Coronary artery (tissue), 2 donors: ENCODE data around the gene PPP1R14B.
A peak's percentile ranks its signal among the peaks of the same experiment; 100 is the strongest.

Source experiments
- DNase-seq: peaks from one replicate; pipeline ENCODE4 v3.0.0-alpha.2; 2017; ENCODE audit warnings: low spot score
- H3K27ac ChIP-seq, 2 donors: fragments of 200-600 bp; sonication (generic); one replicate each; pipeline ENCODE4 v1.5.1; 2016 to 2019
- H3K4me3 ChIP-seq: fragments of 200-600 bp; sonication (generic); 2 replicates; pipeline ENCODE4 v1.5.1; 2016; ENCODE audit warnings: mild to moderate bottlenecking, moderate library complexity
- CTCF ChIP-seq: fragments of 200-600 bp; sonication (generic); IDR thresholded peaks from one replicate; pipeline ENCODE4 v1.5.1; 2019; ENCODE audit warnings: antibody characterized with exemption

Gene PPP1R14B

GRCh38 chr11:64252003-64252872 lies 5.5 kb upstream of the PPP1R14B start:
- peak overlapping the region; percentile 83 for H3K4me3 ChIP-seq
- peak overlapping the region; percentile 67 to 80 for H3K27ac ChIP-seq
- TF ChIP-seq CTCF: no peak
- DNase-seq: no peak

DNA sequence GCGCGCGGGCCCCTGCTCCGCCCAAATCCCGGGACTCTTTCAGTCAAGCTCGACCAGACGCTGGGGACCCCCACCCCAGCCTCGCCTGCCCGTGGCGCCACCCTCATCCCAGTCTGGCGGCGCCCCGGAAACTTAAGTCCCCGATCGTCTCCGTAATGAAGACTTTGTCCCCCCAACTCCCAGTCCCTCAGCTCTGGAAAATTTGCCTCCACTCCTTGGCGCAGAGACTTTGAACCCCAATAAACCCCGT lies 4.9 kb upstream of the PPP1R14B start:
- TF ChIP-seq CTCF: no peak
- H3K4me3 ChIP-seq: peak overlapping the region; percentile 83

GRCh38 chr11:64251016-64251752 lies 4.4 kb upstream of the PPP1R14B start, which contains the start of gene PLCB3:
TSS of gene PLCB3 (plus strand) at chr11:64251530. CDS start at chr11:64251650, 120 bp downstream.
- DNase-seq: no peak
- peak within 1 kb of the TSS; percentile 67 to 80 for H3K27ac ChIP-seq
- H3K4me3 ChIP-seq: peak within 1 kb of the TSS; percentile 83
- peak; percentile 83 for TF ChIP-seq CTCF

More for the DNA sequence above, 4.9 kb upstream of the PPP1R14B start:
- H3K27ac ChIP-seq: peak overlapping the region; percentile 67 to 80
- no peak for DNase-seq

- no peak for TF ChIP-seq CTCF
- peak overlapping the region; percentile 28 to 80 for H3K27ac ChIP-seq
- H3K4me3 ChIP-seq: peak overlapping the region; percentile 83
- no peak for DNase-seq
Measured at GRCh38 chr11:64250415-64251015, 3.8 kb upstream of the PPP1R14B start.

DNA sequence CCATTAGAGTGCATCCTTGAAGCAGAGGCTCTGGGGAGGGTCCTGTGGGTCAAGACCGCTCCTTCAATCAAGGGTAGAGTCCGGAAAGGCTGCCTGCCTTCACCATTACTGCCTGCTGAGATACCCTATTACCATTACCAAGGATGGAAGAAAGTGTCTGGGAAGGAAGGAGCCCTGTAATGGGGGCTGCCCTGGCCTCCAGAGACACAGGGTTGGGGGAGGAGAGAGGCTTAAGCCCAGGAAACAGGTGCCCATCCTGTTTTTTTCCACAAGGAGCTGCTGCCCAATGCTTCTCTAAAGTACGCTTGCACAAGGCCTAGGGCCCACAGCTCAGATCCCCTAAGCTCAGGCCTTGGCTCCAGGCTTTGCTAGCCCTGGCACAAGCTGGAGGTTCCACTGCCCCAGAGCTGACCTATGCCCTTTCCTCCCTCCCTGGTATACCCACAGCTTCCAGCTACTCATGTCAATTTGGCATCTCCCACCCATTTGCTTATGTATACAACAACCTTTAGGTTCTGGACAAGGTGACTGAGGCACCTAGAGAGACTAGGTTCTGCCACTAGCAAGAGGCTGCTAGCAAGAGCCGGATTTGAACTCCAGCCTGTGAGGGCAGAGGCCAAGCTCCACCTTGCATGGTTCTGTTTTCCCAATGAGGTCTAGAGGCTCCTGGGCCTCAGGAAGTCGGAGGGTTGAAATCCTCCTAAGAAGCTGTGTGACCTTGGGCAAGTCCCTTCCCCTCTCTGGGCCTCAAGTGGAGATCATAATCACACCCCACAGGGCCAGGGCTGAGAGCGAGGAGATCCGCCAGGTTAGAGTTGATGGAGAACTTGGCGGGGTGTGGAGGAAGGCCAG lies 3.0 kb upstream of the PPP1R14B start:
- Histone ChIP-seq H3K27ac (no peak overlapping the region), H3K4me3 (no peak overlapping the region)
- no peak for DNase-seq
- no peak for TF ChIP-seq CTCF

DNA sequence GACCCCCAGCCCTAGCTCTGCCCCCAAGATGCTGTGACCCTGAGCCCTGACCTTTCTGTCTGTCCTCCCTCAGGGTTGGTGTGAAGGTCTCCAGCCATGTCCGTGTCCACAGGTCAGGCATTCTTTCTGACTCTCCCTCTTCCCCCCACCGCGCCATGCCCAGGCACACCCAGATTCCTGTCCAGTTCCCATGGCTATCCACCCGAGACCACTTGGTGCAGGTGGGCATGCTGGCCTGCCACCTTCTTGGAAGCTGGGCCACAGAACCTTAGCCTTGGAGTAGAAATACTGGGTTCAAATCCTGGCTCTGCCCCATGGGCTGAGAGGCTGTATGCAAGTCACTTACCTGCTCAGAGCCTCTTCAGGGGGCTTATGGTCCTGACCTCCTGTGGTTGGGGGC lies 2.3 kb upstream of the PPP1R14B start:
- Histone ChIP-seq H3K4me3 (no peak overlapping the region), H3K27ac (no peak overlapping the region)
- TF ChIP-seq CTCF: no peak
- no peak for DNase-seq
